ENCODE results near the gene GARNL3. TPM values are rescaled to one million over a fixed set of nuclear protein-coding genes. Genes with fewer than 3 reads are reported as not detected.
A peak's percentile ranks its signal among the peaks of the same experiment; 100 is the strongest.

GARNL3 gene
- total RNA-seq, 1 donor from 2014 or later: 59.1 TPM

DNA sequence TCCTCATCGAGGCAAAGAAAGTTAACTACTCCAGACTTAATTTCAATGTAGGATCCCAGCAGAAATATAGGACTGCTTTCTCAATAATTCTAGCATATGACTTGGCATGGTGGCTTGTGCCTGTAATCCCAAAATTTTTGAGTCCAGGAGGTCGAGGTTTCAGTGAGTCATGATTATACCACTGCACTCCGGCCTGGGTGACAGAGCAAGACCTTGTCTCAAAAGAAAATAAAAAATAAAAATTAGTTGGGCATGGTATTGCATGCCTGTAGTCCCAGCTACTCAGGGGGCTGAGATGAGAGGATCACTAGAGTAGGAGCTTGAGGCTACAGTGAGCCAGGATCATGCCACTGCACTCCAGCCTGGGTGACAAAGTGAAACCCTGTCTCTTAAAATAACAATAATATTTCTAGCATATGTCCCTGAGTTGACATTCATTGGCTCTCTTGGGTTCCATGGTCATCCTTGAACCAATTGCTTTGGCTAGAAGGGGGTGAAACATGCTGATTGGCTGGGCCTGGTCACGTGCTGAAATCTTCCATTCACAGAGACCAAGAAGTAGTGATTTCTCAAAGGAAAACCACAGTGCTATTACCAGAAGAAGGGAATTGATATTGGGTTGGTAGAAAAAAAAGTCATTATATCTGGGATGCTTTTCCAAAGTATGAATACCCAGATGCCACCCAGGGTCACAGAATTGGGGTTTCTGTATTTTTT is 31.6 kb upstream of the GARNL3 start:
- FAIRE-seq: no peak

GRCh38 chr9:127233550-127233949 is 31.0 kb upstream of the GARNL3 start:
- FAIRE-seq (no peak), DNase-seq (ENCODE audit: low spot score in 2 of 2) (no peak)

More for the DNA sequence above, 31.6 kb upstream of the GARNL3 start:
- DNase-seq (ENCODE audit: low spot score in 2 of 2): no peak

GRCh38 chr9:127233989-127234388 is 30.6 kb upstream of the GARNL3 start:
- no peak for FAIRE-seq

DNA sequence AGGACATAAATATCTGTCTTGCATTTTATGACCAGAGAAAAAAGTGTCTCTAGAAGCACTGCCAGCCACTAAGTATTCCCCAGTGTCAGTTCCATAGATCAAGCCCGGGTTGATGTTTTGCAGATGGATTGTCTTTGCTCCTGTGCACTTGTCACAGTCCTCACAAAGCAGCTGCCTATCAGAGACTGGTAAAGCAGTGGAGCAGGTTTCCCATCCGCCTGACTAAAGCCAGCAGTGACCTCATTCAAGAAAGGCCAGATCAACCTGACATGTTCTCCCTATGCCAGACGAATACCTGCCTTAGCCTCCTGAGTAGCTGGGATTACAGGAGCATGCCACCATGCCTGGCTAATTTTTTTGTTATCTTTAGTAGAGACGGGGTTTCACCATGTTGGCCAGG is 26.8 kb upstream of the GARNL3 start:
- DNase-seq (ENCODE audit: low spot score in 2 of 2) (no peak), FAIRE-seq (no peak)

More at GRCh38 chr9:127233989-127234388, 30.6 kb upstream of the GARNL3 start:
- DNase-seq (ENCODE audit: low spot score in 2 of 2): no peak

GRCh38 chr9:127241354-127241753 is 23.2 kb upstream of the GARNL3 start:
- FAIRE-seq: no peak
- DNase-seq (ENCODE audit: low spot score in 2 of 2): no peak

DNA sequence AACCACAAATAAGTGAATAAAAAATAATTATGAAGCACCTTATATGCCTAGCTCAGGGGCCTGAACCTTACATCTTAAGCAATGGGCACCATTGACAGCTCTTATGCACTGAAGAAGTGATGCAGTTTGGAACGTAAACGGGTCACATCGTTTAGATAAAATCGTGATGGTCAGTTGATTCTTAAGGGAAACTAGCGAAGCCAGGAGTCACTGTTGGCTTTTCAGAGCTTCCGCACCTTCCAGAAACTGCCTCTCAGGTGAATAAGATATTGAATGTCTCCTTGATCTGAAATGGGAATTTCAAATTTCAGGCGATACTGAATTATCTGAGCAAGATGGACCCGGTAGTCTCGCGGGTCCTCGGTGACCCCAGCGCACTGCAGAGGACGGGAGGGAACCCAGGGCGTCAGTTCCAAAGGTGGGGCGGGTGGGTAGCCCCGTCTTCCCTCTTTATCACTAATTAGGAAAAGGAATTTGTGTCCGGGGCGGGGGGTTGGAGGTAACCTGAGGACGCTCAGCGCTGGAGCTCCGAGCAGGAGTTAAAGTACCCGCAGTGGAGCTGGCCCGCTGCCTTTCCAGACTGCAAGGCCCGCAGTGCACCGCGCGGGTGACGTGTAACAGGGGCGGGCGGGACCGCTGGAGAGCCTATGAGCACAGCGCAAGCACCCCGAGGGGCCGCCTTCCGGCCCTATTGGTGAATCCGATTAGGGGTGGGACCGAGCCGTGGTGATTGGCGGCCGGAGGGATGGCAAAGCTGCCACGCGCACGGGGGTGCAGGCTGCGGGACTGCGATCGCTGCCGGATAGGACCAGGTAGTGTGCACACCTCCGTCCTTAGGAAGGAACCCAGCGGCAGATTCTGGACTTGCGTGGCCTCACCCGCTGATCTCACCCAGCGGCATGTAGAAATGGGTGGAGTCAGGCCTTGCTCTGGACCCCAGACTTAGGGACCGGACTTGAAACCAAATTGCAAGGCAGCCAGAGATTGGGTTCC is 19.7 kb upstream of the GARNL3 start:
- DNase-seq (ENCODE audit: low spot score in 2 of 2) (peak; percentile 76 to 94), FAIRE-seq (no peak)

DNA sequence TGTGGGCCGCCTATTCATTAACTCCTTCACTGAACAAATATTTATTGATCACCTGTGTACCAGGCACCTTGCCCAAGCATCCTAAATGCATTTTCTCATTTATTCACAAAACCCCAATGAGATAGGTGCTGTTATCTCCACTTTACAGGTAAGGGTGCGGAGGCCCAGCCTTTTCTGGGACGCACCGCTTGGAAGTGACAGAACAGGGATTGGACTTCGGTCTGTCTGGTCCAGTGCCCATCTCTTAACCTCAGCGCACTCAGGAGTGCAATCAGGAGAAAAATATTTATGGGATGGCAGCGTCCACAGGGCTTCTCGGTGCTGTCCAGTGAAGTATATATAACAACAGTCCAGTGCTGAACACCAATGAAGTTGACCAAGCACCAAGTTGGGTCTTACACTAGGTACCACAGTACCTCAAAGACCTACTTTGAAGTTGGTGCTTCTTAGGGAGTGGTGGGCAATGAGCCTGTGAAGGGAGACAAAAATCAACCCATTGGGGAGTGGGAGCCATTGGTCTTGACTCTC is 18.9 kb upstream of the GARNL3 start:
- DNase-seq (ENCODE audit: low spot score in 2 of 2) (no peak), FAIRE-seq (no peak)

DNA sequence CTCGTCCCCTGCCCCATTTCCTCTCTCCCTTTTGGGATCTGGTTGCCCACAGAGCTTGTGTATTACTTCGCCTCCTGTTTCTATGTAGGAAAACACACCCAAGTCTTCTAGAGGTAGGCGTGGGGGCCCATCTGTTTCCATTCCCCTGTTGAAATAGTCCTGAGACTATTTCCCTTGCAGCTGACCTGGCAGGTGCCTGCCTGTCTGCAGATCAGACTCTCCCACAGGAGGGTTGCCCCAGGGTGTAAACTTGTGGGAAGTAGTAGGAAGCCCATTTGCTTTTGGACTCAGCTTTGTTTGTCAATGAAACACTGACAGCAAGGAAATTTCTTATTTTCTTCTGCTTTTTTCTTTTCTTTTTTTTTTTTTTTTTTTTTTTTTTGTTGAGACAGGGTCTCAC is 16.3 kb upstream of the GARNL3 start:
- DNase-seq (ENCODE audit: low spot score in 2 of 2) (no peak), FAIRE-seq (no peak)

GRCh38 chr9:127249877-127250276 is 14.7 kb upstream of the GARNL3 start:
- FAIRE-seq: no peak

GRCh38 chr9:127250896-127251391 is 13.6 kb upstream of the GARNL3 start:
- DNase-seq (ENCODE audit: low spot score in 2 of 2): no peak
- no peak for FAIRE-seq

More at GRCh38 chr9:127249877-127250276, 14.7 kb upstream of the GARNL3 start:
- DNase-seq (ENCODE audit: low spot score in 2 of 2): no peak

- FAIRE-seq: no peak
- no peak for DNase-seq (ENCODE audit: low spot score in 2 of 2)
Measured at GRCh38 chr9:127252410-127253318, 11.9 kb upstream of the GARNL3 start.

DNA sequence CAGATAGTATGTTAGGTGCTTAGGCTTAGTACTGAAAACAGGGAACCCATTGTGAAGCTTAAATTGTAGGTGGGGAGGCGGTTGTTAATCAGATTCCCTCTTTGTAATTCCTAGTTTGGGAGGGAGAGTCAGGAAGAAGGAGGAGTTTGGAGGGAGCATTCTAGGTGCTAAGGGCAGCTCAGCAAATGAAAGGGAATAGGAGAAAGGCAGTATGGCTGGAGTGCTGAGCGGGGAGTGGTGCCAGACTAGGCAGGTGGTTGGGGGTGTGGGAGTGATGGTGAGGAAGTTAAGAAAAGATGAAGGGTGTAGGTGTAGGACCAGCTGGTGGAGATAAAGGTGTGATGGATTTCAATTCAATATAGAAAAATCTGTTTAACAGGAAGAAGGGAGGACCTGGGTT is 11.1 kb upstream of the GARNL3 start:
- no peak for DNase-seq (ENCODE audit: low spot score in 2 of 2)
- no peak for FAIRE-seq

GRCh38 chr9:127255692-127256091 is 8.9 kb upstream of the GARNL3 start:
- FAIRE-seq: no peak
- no peak for DNase-seq (ENCODE audit: low spot score in 2 of 2)

GRCh38 chr9:127256324-127256723 is 8.2 kb upstream of the GARNL3 start:
- FAIRE-seq: no peak
- DNase-seq (ENCODE audit: low spot score in 2 of 2): no peak

- no peak for DNase-seq (ENCODE audit: low spot score in 2 of 2)
Measured at GRCh38 chr9:127258606-127259471, 5.7 kb upstream of the GARNL3 start.

GRCh38 chr9:127262602-127263001 is 2.0 kb upstream of the GARNL3 start:
- DNase-seq (ENCODE audit: low spot score in 2 of 2): no peak
- FAIRE-seq: no peak

More at GRCh38 chr9:127258606-127259471, 5.7 kb upstream of the GARNL3 start:
- FAIRE-seq: no peak

- no peak for DNase-seq (ENCODE audit: low spot score in 2 of 2)
- FAIRE-seq: no peak
Measured at GRCh38 chr9:127263237-127263636, 1.3 kb upstream of the GARNL3 start.

- FAIRE-seq (no peak), DNase-seq (ENCODE audit: low spot score in 2 of 2) (no peak)
Measured at GRCh38 chr9:127263664-127264063, 910 bp upstream of the GARNL3 start.
